Type B pancreatic cell (in vitro differentiated cells): Measurements from ENCODE around the gene CPE. TPM values are rescaled to one million over a fixed set of nuclear protein-coding genes. Genes with fewer than 3 reads are reported as not detected.

ENCODE experiments used
- DNase-seq: peaks from one replicate; pipeline ENCODE4 v3.0.0; 2021; ENCODE audit warnings: mixed read lengths; ENCODE audit not compliant: unreplicated experiment; ENCODE audit errors: extremely low spot score
- H3K27ac Mint-ChIP-seq: 2 replicates; pipeline ENCODE4 v1.8.0; 2021; ENCODE audit warnings: mild to moderate bottlenecking, mixed read lengths
- H3K27me3 Mint-ChIP-seq: 2 replicates; pipeline ENCODE4 v1.8.0; 2021; ENCODE audit warnings: mixed read lengths
- H3K36me3 Mint-ChIP-seq: 2 replicates; pipeline ENCODE4 v1.8.0; 2021; ENCODE audit warnings: mixed read lengths
- H3K4me1 Mint-ChIP-seq: one replicate; pipeline ENCODE4 v1.8.0; 2021; ENCODE audit warnings: mixed read lengths; ENCODE audit not compliant: unreplicated experiment
- H3K4me3 Mint-ChIP-seq: 2 replicates; pipeline ENCODE4 v1.8.0; 2021; ENCODE audit warnings: mild to moderate bottlenecking, mixed read lengths
- H3K9me3 Mint-ChIP-seq: 2 replicates; pipeline ENCODE4 v1.8.0; 2021; ENCODE audit warnings: mixed read lengths
- CTCF ChIP-seq: fragments of 200-600 bp; sonication (generic); conservative IDR thresholded peaks from 2 replicates; pipeline ENCODE4 v1.5.0; 2021; ENCODE audit warnings: antibody characterized with exemption, mild to moderate bottlenecking
- total RNA-seq: library from RNA; stranded (reverse); gene quantifications from 2 replicates; pipeline ENCODE4 v1.2.1, GENCODE V29; 2021; ENCODE audit warnings: low replicate concordance

CPE gene
- total RNA-seq, 1 donor from 2014 or later, result 149 TPM

GRCh38 chr4:165394275-165394674, 15.5 kb downstream of the CPE start:
- Mint-ChIP-seq H3K4me3 (no peak overlapping the region), H3K9me3 (no peaks in the 10 kb centered on the region), H3K27me3 (no peaks in the 10 kb centered on the region), H3K36me3 (no peaks in the 10 kb centered on the region), H3K4me1 (peaks cover 25% of the 10 kb centered on the region), H3K27ac (peak overlapping the region; percentile 1)
- no peak for TF ChIP-seq CTCF
- DNase-seq, result no peak

- no peak for TF ChIP-seq CTCF
- Mint-ChIP-seq H3K36me3 (peaks cover 5% of the 10 kb centered on the region), H3K4me3 (peak overlapping the region; percentile 35), H3K27me3 (no peaks in the 10 kb centered on the region), H3K27ac (no peak overlapping the region), H3K4me1 (peaks cover 17% of the 10 kb centered on the region), H3K9me3 (no peaks in the 10 kb centered on the region)
- no peak for DNase-seq
Measured at GRCh38 chr4:165398570-165398969, 19.8 kb downstream of the CPE start.

- H3K36me3 Mint-ChIP-seq, result peaks cover 20% of the 10 kb centered on the region
- peaks cover 6% of the 10 kb centered on the region for H3K9me3 Mint-ChIP-seq
- TF ChIP-seq CTCF, result no peak
- peaks cover 13% of the 10 kb centered on the region for H3K4me1 Mint-ChIP-seq
- H3K4me3 Mint-ChIP-seq, result no peak overlapping the region
- DNase-seq, result no peak
- H3K27ac Mint-ChIP-seq, result no peak overlapping the region
- no peaks in the 10 kb centered on the region for H3K27me3 Mint-ChIP-seq
Measured at GRCh38 chr4:165402375-165402774, 23.6 kb downstream of the CPE start.

- no peak overlapping the region for H3K4me3 Mint-ChIP-seq
- DNase-seq, result no peak
- H3K4me1 Mint-ChIP-seq, result peaks cover 13% of the 10 kb centered on the region
- no peaks in the 10 kb centered on the region for H3K27me3 Mint-ChIP-seq
- no peak overlapping the region for H3K27ac Mint-ChIP-seq
- H3K9me3 Mint-ChIP-seq, result peaks cover 6% of the 10 kb centered on the region
- peaks cover 20% of the 10 kb centered on the region for H3K36me3 Mint-ChIP-seq
- TF ChIP-seq CTCF, result no peak
Measured at GRCh38 chr4:165403048-165403447, 24.2 kb downstream of the CPE start.

- Mint-ChIP-seq H3K4me1 (peaks cover 9% of the 10 kb centered on the region), H3K9me3 (peaks cover 6% of the 10 kb centered on the region), H3K4me3 (no peak overlapping the region), H3K27ac (no peak overlapping the region), H3K36me3 (peaks cover 20% of the 10 kb centered on the region), H3K27me3 (no peaks in the 10 kb centered on the region)
- no peak for TF ChIP-seq CTCF
- no peak for DNase-seq
Measured at GRCh38 chr4:165403637-165404036, 24.8 kb downstream of the CPE start.

- no peak for DNase-seq
- Mint-ChIP-seq H3K9me3 (peaks cover 9% of the 10 kb centered on the region), H3K27me3 (no peaks in the 10 kb centered on the region), H3K27ac (no peak overlapping the region), H3K36me3 (peaks cover 24% of the 10 kb centered on the region), H3K4me1 (peaks cover 8% of the 10 kb centered on the region), H3K4me3 (no peak overlapping the region)
- TF ChIP-seq CTCF, result no peak
Measured at GRCh38 chr4:165404080-165404479, 25.3 kb downstream of the CPE start.
